Mesendoderm (in vitro differentiated cells): ENCODE data around the gene KRT17.

Experiments
- DNase-seq: peaks from one replicate; pipeline ENCODE4 v3.0.0; 2013
- H2AK5ac ChIP-seq: 2 replicates; pipeline ENCODE4 v1.6.1; 2013; ENCODE audit warnings: low read length, inconsistent platforms
- H2BK120ac ChIP-seq: 2 replicates; pipeline ENCODE4 v1.6.1; 2013; ENCODE audit warnings: low read depth, mild to moderate bottlenecking, low read length, moderate library complexity, mixed read lengths
- H2BK15ac ChIP-seq: replicated peaks from 2 replicates; pipeline ENCODE4 v1.6.1; 2013; ENCODE audit warnings: low read depth, mild to moderate bottlenecking, moderate library complexity
- H2BK5ac ChIP-seq: 2 replicates; pipeline ENCODE4 v1.6.1; 2013; ENCODE audit warnings: low read length, inconsistent platforms
- H3K18ac ChIP-seq: 2 replicates; pipeline ENCODE4 v1.6.1; 2013; ENCODE audit warnings: mild to moderate bottlenecking, low read length, mixed read lengths
- H3K23ac ChIP-seq: one replicate; pipeline ENCODE4 v1.6.1; 2013; ENCODE audit warnings: low read length
- H3K27ac ChIP-seq: 2 replicates; pipeline ENCODE4 v1.5.1; 2013; ENCODE audit warnings: low read depth, mild to moderate bottlenecking, inconsistent platforms, low read length, moderate library complexity
- H3K27me3 ChIP-seq: 2 replicates; pipeline ENCODE4 v1.6.1; 2013; ENCODE audit warnings: low read length, control low read depth, mild to moderate bottlenecking, inconsistent platforms; ENCODE audit not compliant: insufficient read depth, poor library complexity
- H3K36me3 ChIP-seq: 2 replicates; pipeline ENCODE4 v1.6.1; 2013; ENCODE audit warnings: low read length, inconsistent platforms; ENCODE audit not compliant: control insufficient read depth, insufficient read depth
- H3K4ac ChIP-seq: one replicate; pipeline ENCODE4 v1.6.1; 2013; ENCODE audit warnings: low read depth, mild to moderate bottlenecking, low read length, moderate library complexity
- H3K4me1 ChIP-seq: 2 replicates; pipeline ENCODE4 v1.6.1; 2013; ENCODE audit warnings: low read depth, low read length, inconsistent platforms; ENCODE audit not compliant: control insufficient read depth
- H3K4me2 ChIP-seq: 2 replicates; pipeline ENCODE4 v1.6.1; 2013; ENCODE audit warnings: low read length
- H3K4me3 ChIP-seq: 2 replicates; pipeline ENCODE4 v1.5.1; 2013; ENCODE audit warnings: mild to moderate bottlenecking, low read length
- H3K56ac ChIP-seq: one replicate; pipeline ENCODE4 v1.6.1; 2013; ENCODE audit warnings: low read length
- H3K79me1 ChIP-seq: 2 replicates; pipeline ENCODE4 v1.6.1; 2013; ENCODE audit warnings: low read length, inconsistent platforms
- H3K79me2 ChIP-seq: 2 replicates; pipeline ENCODE4 v1.6.1; 2013; ENCODE audit warnings: mild to moderate bottlenecking, low read length; ENCODE audit not compliant: control insufficient read depth, insufficient read depth
- H3K9ac ChIP-seq: 2 replicates; pipeline ENCODE4 v1.6.1; 2013; ENCODE audit warnings: low read length, inconsistent platforms
- H4K5ac ChIP-seq: one replicate; pipeline ENCODE4 v1.6.1; 2013; ENCODE audit warnings: low read length
- H4K8ac ChIP-seq: one replicate; pipeline ENCODE4 v1.6.1; 2013; ENCODE audit warnings: low read depth, mild to moderate bottlenecking, control low read depth, low read length, moderate library complexity
- WGBS: extraction: QIAGEN DNeasy Blood & Tissue Kit; methylation state at CpG from one replicate; pipeline ENCODE4 v1.1.7; 2013; ENCODE audit warnings: low lambda C conversion rate, missing lambda C conversion rate; ENCODE audit not compliant: insufficient coverage; ENCODE audit errors: extremely low coverage; 5-methylcytosine and 5-hydroxymethylcytosine counted together

Gene KRT17

GRCh38 chr17:41600318-41600717 lies 24.1 kb downstream of the KRT17 start:
- Histone ChIP-seq H3K4me2 (no peak overlapping the region), H3K9ac (no peak overlapping the region), H4K5ac (no peak overlapping the region), H3K36me3 (no peaks in the 10 kb centered on the region), H2BK120ac (no peak overlapping the region), H3K23ac (no peak overlapping the region), H3K27ac (no peak overlapping the region), H3K18ac (no peak overlapping the region), H4K8ac (no peak overlapping the region), H2AK5ac (no peak overlapping the region), H3K4ac (no peak overlapping the region), H2BK15ac (no peak overlapping the region), H3K4me3 (no peak overlapping the region), H3K27me3 (no peaks in the 10 kb centered on the region), H3K56ac (no peak overlapping the region), H3K79me2 (no peaks in the 10 kb centered on the region), H3K79me1 (no peaks in the 10 kb centered on the region), H3K4me1 (no peaks in the 10 kb centered on the region), H2BK5ac (no peak overlapping the region)
- no CpG with 5 or more reads among the region's 4 CpGs for WGBS
- DNase-seq, result no peak

DNA sequence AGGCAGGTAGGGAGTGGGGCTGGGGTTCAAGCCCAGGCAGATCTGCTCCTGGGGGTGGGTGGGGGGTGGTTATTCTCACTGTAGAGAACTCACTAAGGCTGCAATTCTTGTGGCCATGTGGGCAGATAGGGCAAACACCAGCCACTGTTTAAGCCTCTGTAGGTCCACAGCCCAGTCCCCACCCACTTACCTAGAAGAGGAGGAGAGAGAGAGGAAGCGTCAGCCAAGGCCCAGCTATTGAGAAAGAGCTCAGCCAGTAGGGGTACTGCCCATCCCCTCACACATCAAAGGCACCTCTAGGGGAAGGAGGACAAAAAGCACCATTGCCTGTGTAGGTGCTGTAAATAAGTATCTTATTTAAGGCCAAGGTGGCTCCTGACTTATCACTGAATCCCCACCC lies 24.7 kb downstream of the KRT17 start:
- Histone ChIP-seq H4K5ac (no peak overlapping the region), H3K27me3 (no peaks in the 10 kb centered on the region), H3K4me2 (no peak overlapping the region), H3K23ac (no peak overlapping the region), H2AK5ac (no peak overlapping the region), H3K4me3 (no peak overlapping the region), H3K4ac (no peak overlapping the region), H2BK120ac (no peak overlapping the region), H3K18ac (no peak overlapping the region), H3K79me2 (no peaks in the 10 kb centered on the region), H3K4me1 (no peaks in the 10 kb centered on the region), H3K36me3 (no peaks in the 10 kb centered on the region), H3K56ac (no peak overlapping the region), H3K79me1 (no peaks in the 10 kb centered on the region), H4K8ac (no peak overlapping the region), H3K9ac (no peak overlapping the region), H2BK5ac (no peak overlapping the region), H2BK15ac (no peak overlapping the region), H3K27ac (no peak overlapping the region)
- no peak for DNase-seq
- no CpG with 5 or more reads among the region's 1 CpG for WGBS

DNA sequence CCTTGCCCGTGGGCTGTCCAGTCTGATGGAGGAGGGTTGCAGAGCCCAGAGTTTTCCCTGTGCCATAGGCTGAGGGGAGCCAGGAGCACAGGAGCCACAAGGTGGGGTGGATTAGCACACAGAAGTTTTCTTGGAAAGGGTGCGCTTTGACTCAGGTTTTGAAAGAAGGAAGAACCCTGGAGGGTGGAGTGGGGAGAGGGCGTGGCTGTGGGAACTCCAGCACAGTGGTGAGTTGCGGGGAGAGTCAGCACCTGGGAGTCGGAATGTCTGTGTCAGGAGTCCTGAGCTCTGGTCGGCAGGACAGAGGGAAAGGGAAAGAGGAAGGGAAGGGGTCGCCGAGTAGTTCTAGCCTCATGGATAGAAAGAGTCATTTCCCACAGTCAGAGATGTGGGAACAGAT lies 28.8 kb downstream of the KRT17 start:
- Histone ChIP-seq H3K36me3 (no peaks in the 10 kb centered on the region), H3K9ac (no peak overlapping the region), H3K18ac (no peak overlapping the region), H3K4me3 (no peak overlapping the region), H3K4me2 (no peak overlapping the region), H2BK120ac (no peak overlapping the region), H4K8ac (no peak overlapping the region), H3K4me1 (no peaks in the 10 kb centered on the region), H3K79me1 (no peaks in the 10 kb centered on the region), H3K27ac (no peak overlapping the region), H3K23ac (no peak overlapping the region), H2BK15ac (no peak overlapping the region), H3K4ac (no peak overlapping the region), H4K5ac (no peak overlapping the region), H3K56ac (no peak overlapping the region), H2AK5ac (no peak overlapping the region), H3K27me3 (no peaks in the 10 kb centered on the region), H3K79me2 (no peaks in the 10 kb centered on the region), H2BK5ac (no peak overlapping the region)
- WGBS, result no CpG with 5 or more reads among the region's 8 CpGs
- DNase-seq, result no peak

DNA sequence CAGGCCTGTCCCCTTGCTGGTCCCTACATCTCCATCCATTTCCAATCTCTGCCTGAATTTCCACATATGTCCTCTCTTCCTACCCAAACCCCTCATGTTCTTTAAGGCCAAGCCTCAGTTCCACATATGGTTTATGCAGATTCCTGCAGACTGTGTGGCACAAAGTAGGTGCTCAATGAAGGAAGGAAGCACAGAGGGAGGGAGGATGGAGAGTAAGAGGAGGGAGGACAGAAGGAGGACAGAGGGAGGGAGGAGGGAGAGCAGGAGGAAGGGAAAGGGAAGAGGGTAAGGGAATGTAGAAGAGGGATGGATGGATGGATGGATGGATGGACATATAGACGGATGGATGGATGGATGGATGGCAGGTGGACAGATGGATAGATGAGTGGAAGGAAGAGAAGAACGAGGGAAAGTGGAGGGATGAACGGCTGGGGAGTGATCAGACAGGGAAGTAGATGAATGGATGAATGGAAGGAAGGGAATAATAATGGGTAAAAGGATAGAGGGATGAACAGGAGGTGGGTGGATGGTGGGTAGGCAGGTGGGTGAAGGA lies 29.9 kb downstream of the KRT17 start:
- Histone ChIP-seq H3K4me3 (no peak overlapping the region), H3K79me1 (no peaks in the 10 kb centered on the region), H3K27me3 (no peaks in the 10 kb centered on the region), H2AK5ac (no peak overlapping the region), H2BK15ac (no peak overlapping the region), H3K56ac (no peak overlapping the region), H2BK120ac (no peak overlapping the region), H3K4ac (no peak overlapping the region), H3K9ac (no peak overlapping the region), H4K8ac (no peak overlapping the region), H3K23ac (no peak overlapping the region), H3K18ac (no peak overlapping the region), H3K36me3 (no peaks in the 10 kb centered on the region), H4K5ac (no peak overlapping the region), H3K79me2 (no peaks in the 10 kb centered on the region), H3K4me2 (no peak overlapping the region), H2BK5ac (no peak overlapping the region), H3K4me1 (no peaks in the 10 kb centered on the region), H3K27ac (no peak overlapping the region)
- DNase-seq, result no peak
- 78% methylated on average over 2 of the region's 3 CpGs for WGBS

GRCh38 chr17:41593306-41593981 lies 30.9 kb downstream of the KRT17 start:
- H2BK15ac ChIP-seq, result no peak overlapping the region
- WGBS, result no CpG with 5 or more reads among the region's 8 CpGs

More at GRCh38 chr17:41593306-41593981, 30.9 kb downstream of the KRT17 start:
- Histone ChIP-seq H3K4me2 (no peak overlapping the region), H3K36me3 (no peaks in the 10 kb centered on the region), H4K5ac (no peak overlapping the region), H3K79me1 (no peaks in the 10 kb centered on the region), H2AK5ac (no peak overlapping the region), H3K4me3 (no peak overlapping the region), H3K4ac (no peak overlapping the region), H2BK120ac (no peak overlapping the region), H3K4me1 (no peaks in the 10 kb centered on the region), H3K9ac (no peak overlapping the region), H3K18ac (no peak overlapping the region), H3K27me3 (no peaks in the 10 kb centered on the region), H3K56ac (no peak overlapping the region), H3K23ac (no peak overlapping the region), H2BK5ac (no peak overlapping the region), H3K79me2 (no peaks in the 10 kb centered on the region), H4K8ac (no peak overlapping the region), H3K27ac (no peak overlapping the region)
- DNase-seq, result no peak
